OCI-LY1 (cell line): Measurements from ENCODE around the gene CEP85.

ENCODE experiments used
- H2AFZ ChIP-seq: fragments of 200-600 bp; sonication (generic), shearing (Covaris generic); 2 replicates; pipeline ENCODE4 v1.6.0; 2014; ENCODE audit warnings: antibody characterized with exemption, mild to moderate bottlenecking, low read length
- H3F3A ChIP-seq: fragments of 200-600 bp; sonication (generic), shearing (Covaris generic); 2 replicates; pipeline ENCODE4 v1.6.0; 2014; ENCODE audit warnings: mild to moderate bottlenecking, antibody characterized with exemption, low read length, moderate library complexity; ENCODE audit not compliant: insufficient read depth
- H3K27ac ChIP-seq: fragments of 200-600 bp; sonication (generic); 2 replicates; pipeline ENCODE4 v1.5.1; 2014; ENCODE audit warnings: low read length, mixed run types, mild to moderate bottlenecking, low read depth; ENCODE audit not compliant: poor library complexity, severe bottlenecking
- H3K27me3 ChIP-seq: fragments of 200-600 bp; sonication (generic); 2 replicates; pipeline ENCODE4 v1.6.0; 2014; ENCODE audit warnings: antibody characterized with exemption, mild to moderate bottlenecking, low read length, moderate library complexity; ENCODE audit not compliant: insufficient read depth
- H3K36me3 ChIP-seq: fragments of 200-600 bp; sonication (generic); 2 replicates; pipeline ENCODE4 v1.6.1; 2014; ENCODE audit warnings: mild to moderate bottlenecking, antibody characterized with exemption, low read length, moderate library complexity, mixed read lengths; ENCODE audit not compliant: insufficient read depth
- H3K4me1 ChIP-seq: fragments of 200-600 bp; sonication (generic); 2 replicates; pipeline ENCODE4 v1.5.1; 2014; ENCODE audit warnings: mild to moderate bottlenecking, low read length, moderate library complexity; ENCODE audit not compliant: insufficient read depth, severe bottlenecking
- H3K4me2 ChIP-seq: fragments of 200-600 bp; sonication (generic), shearing (Covaris generic); 2 replicates; pipeline ENCODE4 v1.6.1; 2014; ENCODE audit warnings: low read length
- H3K4me3 ChIP-seq: fragments of 200-600 bp; sonication (generic); 2 replicates; pipeline ENCODE4 v1.5.1; 2014; ENCODE audit warnings: low read length, low read depth, mild to moderate bottlenecking, mixed read lengths; ENCODE audit not compliant: poor library complexity, severe bottlenecking
- H3K79me2 ChIP-seq: fragments of 200-600 bp; shearing (Covaris generic); 2 replicates; pipeline ENCODE4 v1.6.1; 2016; ENCODE audit warnings: mixed run types, low read length, mixed read lengths; ENCODE audit not compliant: insufficient read depth
- H3K9ac ChIP-seq: fragments of 200-600 bp; sonication (generic), shearing (Covaris generic); 2 replicates; pipeline ENCODE4 v1.6.1; 2014; ENCODE audit warnings: mild to moderate bottlenecking, low read length, mixed read lengths
- H3K9me2 ChIP-seq: fragments of 200-600 bp; sonication (generic), shearing (Covaris generic); 2 replicates; pipeline ENCODE4 v1.6.1; 2014; ENCODE audit warnings: low read depth, mild to moderate bottlenecking, low read length, mixed read lengths
- H3K9me3 ChIP-seq: fragments of 200-600 bp; shearing (Covaris generic); 2 replicates; pipeline ENCODE4 v1.6.1; 2014; ENCODE audit warnings: low read length, mixed read lengths
- H4K20me1 ChIP-seq: fragments of 200-600 bp; sonication (generic), shearing (Covaris generic); 2 replicates; pipeline ENCODE4 v1.6.0; 2016; ENCODE audit warnings: mild to moderate bottlenecking, low read length; ENCODE audit not compliant: insufficient read depth
- EZH2 ChIP-seq: fragments of 200-600 bp; sonication (generic), shearing (Covaris generic); IDR thresholded peaks from 2 replicates; pipeline ENCODE4 v1.8.0; 2017; ENCODE audit warnings: borderline replicate concordance, mixed run types, mild to moderate bottlenecking, antibody characterized with exemption, low read length, moderate library complexity, mixed read lengths
- TF ChIP-seq, protein P1 (sequence below): fragments of 200-600 bp; sonication (generic), shearing (Covaris generic); IDR thresholded peaks from 2 replicates; pipeline ENCODE4 v1.5.1; 2017; ENCODE audit warnings: mild to moderate bottlenecking, antibody characterized with exemption, low read length, moderate library complexity, mixed read lengths

CEP85 gene

DNA sequence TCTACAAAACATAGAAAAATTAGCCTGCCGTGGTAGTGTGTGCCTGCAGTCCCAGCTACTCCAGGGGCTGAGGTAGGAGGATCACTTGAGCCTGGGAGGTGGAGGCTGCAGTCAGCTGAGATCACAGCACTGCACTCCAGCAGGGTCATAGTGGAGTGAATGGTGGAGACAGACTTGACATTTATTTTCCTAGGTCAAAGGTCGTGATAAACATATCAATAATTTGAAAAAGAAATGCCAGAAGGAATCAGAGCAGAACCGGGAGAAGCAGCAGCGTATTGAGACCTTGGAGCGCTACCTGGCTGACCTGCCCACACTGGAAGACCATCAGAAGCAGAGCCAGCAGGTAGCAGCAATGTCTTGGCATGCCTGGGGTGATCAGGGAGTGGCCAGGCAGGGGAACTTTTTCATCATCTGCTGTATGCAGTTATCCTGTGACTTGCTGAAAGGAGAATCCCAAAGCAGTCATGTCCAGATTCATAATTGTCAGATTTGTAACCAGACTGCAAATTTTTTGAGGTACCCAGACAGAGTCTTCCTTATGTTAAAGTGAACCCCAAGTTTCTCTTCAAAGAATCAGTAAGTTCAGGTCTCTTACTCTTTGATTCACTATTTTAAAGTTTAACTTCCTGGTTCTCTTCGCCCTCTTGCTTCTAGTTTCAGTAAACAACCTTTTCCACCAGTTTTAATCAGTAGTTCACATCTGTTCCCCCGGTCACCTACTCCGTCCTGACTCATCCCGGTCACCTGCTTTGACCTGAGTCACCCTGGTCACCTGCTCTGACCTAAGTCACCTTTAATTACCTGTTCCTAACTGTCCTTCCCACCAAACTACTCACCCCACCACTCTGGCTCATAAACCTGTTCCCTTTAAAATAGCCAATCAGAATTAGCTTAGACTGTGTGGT, 34.5 kb downstream of the CEP85 start:
- TF ChIP-seq, protein P1, sequence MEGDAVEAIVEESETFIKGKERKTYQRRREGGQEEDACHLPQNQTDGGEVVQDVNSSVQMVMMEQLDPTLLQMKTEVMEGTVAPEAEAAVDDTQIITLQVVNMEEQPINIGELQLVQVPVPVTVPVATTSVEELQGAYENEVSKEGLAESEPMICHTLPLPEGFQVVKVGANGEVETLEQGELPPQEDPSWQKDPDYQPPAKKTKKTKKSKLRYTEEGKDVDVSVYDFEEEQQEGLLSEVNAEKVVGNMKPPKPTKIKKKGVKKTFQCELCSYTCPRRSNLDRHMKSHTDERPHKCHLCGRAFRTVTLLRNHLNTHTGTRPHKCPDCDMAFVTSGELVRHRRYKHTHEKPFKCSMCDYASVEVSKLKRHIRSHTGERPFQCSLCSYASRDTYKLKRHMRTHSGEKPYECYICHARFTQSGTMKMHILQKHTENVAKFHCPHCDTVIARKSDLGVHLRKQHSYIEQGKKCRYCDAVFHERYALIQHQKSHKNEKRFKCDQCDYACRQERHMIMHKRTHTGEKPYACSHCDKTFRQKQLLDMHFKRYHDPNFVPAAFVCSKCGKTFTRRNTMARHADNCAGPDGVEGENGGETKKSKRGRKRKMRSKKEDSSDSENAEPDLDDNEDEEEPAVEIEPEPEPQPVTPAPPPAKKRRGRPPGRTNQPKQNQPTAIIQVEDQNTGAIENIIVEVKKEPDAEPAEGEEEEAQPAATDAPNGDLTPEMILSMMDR: no peak
- TF ChIP-seq EZH2: no peak
- no peak overlapping the region for H3K27ac ChIP-seq
- H3K4me1 ChIP-seq: no peaks in the 10 kb centered on the region
- H3K9me3 ChIP-seq: peaks cover 6% of the 10 kb centered on the region; the same call in 1 of the 2 replicates
- H4K20me1 ChIP-seq: no peaks in the 10 kb centered on the region
- H3F3A ChIP-seq: no peaks in the 10 kb centered on the region
- H3K79me2 ChIP-seq: no peaks in the 10 kb centered on the region
- H2AFZ ChIP-seq: no peak overlapping the region
- H3K9ac ChIP-seq: no peak overlapping the region
- H3K36me3 ChIP-seq: peaks cover 90% of the 10 kb centered on the region
- no peak overlapping the region for H3K4me3 ChIP-seq
- H3K27me3 ChIP-seq: no peaks in the 10 kb centered on the region
- no peaks in the 10 kb centered on the region for H3K9me2 ChIP-seq
- no peak overlapping the region for H3K4me2 ChIP-seq

DNA sequence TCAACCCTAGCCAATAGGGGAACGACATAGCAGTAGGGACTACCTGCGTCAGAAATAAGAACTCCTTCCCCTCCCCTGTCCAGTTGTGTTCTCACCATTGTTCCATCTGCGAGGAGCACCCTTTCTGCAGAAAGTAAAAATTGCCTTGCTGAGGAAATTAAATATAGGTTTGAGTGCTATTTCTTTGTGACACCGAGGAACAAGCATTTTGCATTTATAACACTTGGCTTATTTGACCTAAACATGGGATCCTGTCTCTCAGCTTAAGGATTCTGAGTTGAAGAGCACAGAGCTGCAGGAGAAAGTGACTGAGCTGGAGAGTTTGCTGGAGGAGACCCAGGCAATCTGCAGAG, 35.2 kb downstream of the CEP85 start:
- Histone ChIP-seq H3K4me3 (no peak overlapping the region), H3K9me3 (peaks cover 6% of the 10 kb centered on the region; the same call in 1 of the 2 replicates), H3K4me1 (no peaks in the 10 kb centered on the region), H3K9me2 (no peaks in the 10 kb centered on the region), H3F3A (0 out of 2 replicates have a peak, but pooled peaks cover 1% of the 10 kb centered on the region), H3K79me2 (no peaks in the 10 kb centered on the region), H2AFZ (no peak overlapping the region), H3K4me2 (no peak overlapping the region), H3K27ac (no peak overlapping the region), H4K20me1 (no peaks in the 10 kb centered on the region), H3K27me3 (no peaks in the 10 kb centered on the region), H3K36me3 (peaks cover 84% of the 10 kb centered on the region), H3K9ac (no peak overlapping the region)
- no peak for TF ChIP-seq EZH2
- TF ChIP-seq, protein P1: no peak

DNA sequence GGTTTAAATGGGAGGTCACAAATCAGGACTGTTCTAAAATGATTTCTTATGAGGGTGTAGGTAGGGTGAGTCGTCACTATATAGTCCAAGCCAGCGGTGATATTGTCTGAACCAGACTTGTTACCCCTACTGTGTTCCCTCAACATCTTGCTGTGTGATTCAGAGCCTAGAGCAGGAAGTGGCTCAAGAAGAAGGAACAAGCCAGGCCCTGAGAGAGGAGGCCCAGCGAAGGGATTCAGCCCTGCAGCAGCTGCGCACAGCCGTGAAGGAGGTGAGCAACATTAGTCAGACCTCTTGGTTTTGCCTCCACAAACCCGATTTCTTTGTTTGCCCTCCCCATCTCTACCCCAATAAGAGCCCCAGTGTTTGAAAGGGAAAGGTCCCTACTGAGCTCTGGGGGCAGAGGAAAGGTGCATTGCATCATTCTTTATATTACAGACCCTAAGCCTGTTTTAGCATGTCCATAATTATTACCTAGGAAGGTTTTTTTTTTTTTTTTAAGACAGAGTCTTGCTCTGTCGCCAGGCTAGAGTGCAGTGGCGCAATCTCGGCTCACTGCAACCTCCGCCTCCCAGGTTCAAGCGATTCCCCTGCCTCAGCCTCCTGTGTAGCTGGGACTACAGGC, 40.9 kb downstream of the CEP85 start:
- Histone ChIP-seq H3K79me2 (no peaks in the 10 kb centered on the region), H3K9ac (no peak overlapping the region), H4K20me1 (no peaks in the 10 kb centered on the region), H2AFZ (no peak overlapping the region), H3K36me3 (peaks cover 68% of the 10 kb centered on the region), H3K4me3 (no peak overlapping the region), H3K9me2 (no peaks in the 10 kb centered on the region), H3K9me3 (no peaks in the 10 kb centered on the region), H3K27me3 (no peaks in the 10 kb centered on the region), H3F3A (0 out of 2 replicates have a peak, but pooled peaks cover 7% of the 10 kb centered on the region), H3K27ac (peak overlapping the region; percentile 30), H3K4me2 (no peak overlapping the region), H3K4me1 (peaks cover 11% of the 10 kb centered on the region)
- TF ChIP-seq, protein P1: no peak
- no peak for TF ChIP-seq EZH2
